DMS79 treated with DMSO at 0.1 percent for 48 hours (cell line): Measurements from ENCODE around the gene AKR1D1.
"Not testable (repeated sequence)": the region's sequence is repeated elsewhere in the genome, so short reads cannot be mapped to it uniquely, and the experiment has no call there.

Source experiments
- DNase-seq: peaks from one replicate; lab custom pipeline; 2025; lab: John Stamatoyannopoulos, UW

The AKR1D1 gene

GRCh38 chr7:138122162-138122561 lies 45.9 kb downstream of the AKR1D1 start:
- no peak for DNase-seq

DNA sequence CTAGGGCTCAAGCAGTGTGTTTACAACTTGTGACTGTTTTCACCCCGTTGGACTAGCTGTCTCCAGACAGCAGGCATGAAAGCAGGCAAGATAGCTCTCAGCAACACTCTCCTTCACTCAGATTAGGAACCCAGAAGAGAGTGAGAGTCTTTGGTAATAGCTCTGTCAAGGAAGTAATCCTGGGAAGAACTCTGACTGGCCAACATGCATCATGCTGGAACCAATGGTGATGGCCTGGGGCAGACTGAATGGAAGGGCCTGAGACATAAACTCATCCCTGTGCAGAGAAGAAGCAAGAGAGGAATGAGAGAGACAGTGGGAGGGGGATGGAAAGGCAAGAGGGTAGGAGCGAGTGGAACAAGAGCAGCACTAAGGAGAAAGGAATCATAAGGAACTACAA lies 48.9 kb downstream of the AKR1D1 start:
- no peak for DNase-seq

- no peak for DNase-seq
These were observed 49.4 kb downstream of the AKR1D1 start for GRCh38 chr7:138125598-138126111.

GRCh38 chr7:138126928-138127327 lies 50.7 kb downstream of the AKR1D1 start:
- no peak for DNase-seq

DNA sequence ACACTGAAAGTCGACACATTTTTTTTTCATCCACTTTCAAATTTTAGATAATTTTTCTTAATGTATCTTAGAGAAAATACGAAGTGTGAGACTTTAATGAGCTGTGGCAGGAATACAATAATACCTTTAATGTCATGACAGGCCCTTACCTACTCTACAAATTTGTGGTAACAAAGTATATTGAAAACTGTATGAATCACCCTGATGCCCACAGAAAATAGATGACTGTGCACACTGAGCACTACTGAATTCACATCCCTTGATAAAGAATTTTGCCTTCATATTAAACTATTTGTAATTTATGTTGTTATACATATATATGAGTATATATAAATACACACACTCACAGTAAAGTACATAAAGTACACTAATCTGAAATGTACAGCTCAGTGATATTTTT lies 51.7 kb downstream of the AKR1D1 start:
- no peak for DNase-seq

GRCh38 chr7:138129551-138130165 lies 53.4 kb downstream of the AKR1D1 start:
- no peak for DNase-seq

- no peak for DNase-seq
These were observed 61.3 kb downstream of the AKR1D1 start for GRCh38 chr7:138137423-138138171.

GRCh38 chr7:138138244-138138643 lies 62.0 kb downstream of the AKR1D1 start:
- DNase-seq: no peak

DNA sequence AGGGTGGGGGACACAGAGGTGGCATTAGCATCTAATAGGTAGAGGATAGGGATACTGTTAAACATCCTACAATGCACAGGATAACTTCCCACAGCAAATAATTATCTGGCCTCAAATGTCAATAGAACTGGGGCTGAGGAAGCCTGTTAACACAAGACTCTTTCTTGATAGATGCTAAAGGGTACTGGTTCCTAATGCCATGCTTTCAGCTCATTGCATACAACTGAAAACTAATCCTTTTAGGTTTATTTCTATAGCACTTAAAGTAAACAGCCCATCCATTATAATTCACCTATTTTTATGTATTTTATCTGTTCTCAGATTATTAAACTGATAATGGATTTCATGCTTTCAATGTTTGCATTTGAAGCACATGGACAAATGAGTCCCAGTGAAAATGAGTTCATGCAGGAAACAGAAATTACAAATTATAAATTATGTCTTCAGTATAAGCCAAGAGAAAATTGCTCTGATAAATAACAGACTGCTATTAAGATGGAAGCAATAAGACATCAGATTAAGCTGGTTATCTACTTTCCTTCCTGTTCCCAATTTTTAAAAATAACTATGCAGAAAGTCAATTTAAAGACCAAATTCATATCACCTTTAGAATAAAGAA lies 66.4 kb downstream of the AKR1D1 start:
- DNase-seq: no peak

- no peak for DNase-seq
These were observed 68.7 kb downstream of the AKR1D1 start for GRCh38 chr7:138144958-138145357.

GRCh38 chr7:138146221-138146620 lies 70.0 kb downstream of the AKR1D1 start:
- not testable (repeated sequence) for DNase-seq

DNA sequence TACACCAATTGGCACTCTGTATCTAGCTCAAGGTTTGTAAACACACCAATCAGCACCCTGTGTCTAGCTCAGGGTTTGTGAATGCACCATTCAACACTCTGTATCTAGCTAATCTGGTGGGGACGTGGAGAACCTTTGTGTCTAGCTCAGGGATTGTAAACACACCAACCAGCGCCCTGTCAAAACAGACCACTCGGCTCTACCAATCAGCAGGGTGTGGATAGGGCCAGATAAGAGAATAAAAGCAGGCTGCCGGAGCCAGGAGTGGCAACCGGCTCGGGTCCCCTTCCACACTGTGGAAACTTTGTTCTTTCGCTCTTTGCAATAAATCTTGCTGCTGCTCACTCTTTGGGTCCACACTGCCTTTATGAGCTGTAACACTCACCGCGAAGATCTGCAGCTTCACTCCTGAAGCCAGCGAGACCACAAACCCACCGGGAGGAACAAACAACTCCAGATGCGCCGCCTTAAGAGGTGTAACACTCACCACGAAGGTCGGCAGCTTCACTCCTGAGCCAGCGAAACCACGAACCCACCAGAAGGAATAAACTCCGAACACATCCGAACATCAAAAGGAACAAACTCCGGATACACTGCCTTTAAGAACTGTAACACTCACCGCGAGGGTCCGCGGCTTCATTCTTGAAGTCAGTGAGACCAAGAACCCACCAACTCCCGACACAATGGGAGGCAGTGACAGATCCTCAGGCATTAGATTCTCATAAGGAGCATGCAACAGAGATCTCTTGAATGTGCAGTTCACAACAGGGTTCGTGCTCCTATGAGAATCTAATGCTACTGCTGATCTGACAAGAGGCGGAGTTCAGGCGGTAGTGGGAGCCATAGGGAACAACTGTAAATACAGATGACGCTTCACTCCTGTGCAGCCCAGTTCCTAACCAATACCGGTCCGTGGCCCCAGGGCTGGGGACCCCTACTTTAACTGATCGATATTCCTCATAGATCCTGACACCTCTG lies 70.8 kb downstream of the AKR1D1 start:
- not testable (repeated sequence) for DNase-seq

DNA sequence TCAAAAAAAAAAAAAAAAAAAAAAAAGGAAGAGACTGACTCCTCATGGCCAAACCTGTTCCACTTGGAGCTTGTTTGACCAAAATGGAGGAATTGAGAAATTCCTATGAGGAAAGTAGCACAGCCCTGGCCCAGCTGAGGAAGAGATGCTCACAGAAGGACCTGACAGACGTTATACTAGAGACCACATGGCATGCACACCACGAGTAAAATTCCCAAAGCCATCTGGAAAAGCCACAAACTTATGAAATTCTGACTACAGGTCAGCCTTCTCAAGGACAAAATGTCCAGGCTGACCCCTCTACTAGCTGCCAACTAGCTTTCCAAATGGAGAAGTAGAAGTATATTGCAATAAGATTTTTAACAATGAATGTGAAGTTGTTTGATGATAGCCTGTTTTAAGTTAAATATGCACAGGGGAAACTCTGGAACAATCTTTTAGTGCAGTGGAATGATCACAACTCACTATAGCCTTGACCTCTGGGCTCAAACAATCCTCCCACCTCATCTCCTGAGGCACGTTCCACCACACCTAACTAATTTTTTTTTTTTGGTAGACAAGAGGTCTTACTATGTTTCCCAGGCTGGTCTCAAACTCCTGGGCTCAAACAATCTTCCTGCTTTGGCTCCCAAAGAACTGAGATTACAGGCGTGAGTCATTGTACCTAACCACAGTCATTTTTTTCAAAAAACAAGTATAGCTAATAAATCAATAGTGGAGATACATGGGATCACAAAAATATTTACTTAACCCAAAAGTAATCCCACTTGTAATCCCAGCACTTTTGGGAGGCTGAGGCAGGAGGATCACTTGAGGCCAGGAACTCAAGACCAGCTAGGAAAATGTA lies 75.7 kb downstream of the AKR1D1 start:
- DNase-seq: no peak

GRCh38 chr7:138154661-138155060 lies 78.4 kb downstream of the AKR1D1 start:
- no peak for DNase-seq

- DNase-seq: no peak
These were observed 81.4 kb downstream of the AKR1D1 start for GRCh38 chr7:138157702-138158101.

GRCh38 chr7:138158739-138159528 lies 82.7 kb downstream of the AKR1D1 start:
- DNase-seq: no peak

GRCh38 chr7:138161600-138162081 lies 85.4 kb downstream of the AKR1D1 start:
- peak; percentile 85 for DNase-seq

- DNase-seq: no peak
These were observed 86.0 kb downstream of the AKR1D1 start for GRCh38 chr7:138162236-138162635.

GRCh38 chr7:138163800-138164199 lies 87.5 kb downstream of the AKR1D1 start:
- DNase-seq: no peak

DNA sequence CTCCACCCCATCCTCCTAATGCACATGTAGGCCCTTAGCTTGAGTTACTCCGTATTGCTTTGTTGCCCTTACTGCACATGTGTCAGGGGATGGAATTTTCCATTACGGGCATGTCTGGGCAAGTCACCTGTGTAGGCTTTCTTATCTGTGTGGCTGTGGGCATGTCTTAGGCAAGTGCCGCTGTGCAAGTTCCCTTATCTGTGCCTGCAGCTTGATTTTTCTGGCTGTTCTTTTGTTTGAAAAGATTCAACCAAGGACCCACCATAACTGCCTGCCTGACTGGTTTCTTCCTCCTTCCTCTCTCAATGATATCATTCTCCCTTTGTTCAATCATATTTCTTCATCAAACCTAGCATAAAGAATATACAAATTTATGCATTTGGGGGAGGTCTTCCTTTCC lies 88.5 kb downstream of the AKR1D1 start:
- no peak for DNase-seq
